ENCODE results near the gene AKAP13. TPM values are rescaled to one million over a fixed set of nuclear protein-coding genes. Genes with fewer than 3 reads are reported as not detected.

Gene AKAP13, protein sequence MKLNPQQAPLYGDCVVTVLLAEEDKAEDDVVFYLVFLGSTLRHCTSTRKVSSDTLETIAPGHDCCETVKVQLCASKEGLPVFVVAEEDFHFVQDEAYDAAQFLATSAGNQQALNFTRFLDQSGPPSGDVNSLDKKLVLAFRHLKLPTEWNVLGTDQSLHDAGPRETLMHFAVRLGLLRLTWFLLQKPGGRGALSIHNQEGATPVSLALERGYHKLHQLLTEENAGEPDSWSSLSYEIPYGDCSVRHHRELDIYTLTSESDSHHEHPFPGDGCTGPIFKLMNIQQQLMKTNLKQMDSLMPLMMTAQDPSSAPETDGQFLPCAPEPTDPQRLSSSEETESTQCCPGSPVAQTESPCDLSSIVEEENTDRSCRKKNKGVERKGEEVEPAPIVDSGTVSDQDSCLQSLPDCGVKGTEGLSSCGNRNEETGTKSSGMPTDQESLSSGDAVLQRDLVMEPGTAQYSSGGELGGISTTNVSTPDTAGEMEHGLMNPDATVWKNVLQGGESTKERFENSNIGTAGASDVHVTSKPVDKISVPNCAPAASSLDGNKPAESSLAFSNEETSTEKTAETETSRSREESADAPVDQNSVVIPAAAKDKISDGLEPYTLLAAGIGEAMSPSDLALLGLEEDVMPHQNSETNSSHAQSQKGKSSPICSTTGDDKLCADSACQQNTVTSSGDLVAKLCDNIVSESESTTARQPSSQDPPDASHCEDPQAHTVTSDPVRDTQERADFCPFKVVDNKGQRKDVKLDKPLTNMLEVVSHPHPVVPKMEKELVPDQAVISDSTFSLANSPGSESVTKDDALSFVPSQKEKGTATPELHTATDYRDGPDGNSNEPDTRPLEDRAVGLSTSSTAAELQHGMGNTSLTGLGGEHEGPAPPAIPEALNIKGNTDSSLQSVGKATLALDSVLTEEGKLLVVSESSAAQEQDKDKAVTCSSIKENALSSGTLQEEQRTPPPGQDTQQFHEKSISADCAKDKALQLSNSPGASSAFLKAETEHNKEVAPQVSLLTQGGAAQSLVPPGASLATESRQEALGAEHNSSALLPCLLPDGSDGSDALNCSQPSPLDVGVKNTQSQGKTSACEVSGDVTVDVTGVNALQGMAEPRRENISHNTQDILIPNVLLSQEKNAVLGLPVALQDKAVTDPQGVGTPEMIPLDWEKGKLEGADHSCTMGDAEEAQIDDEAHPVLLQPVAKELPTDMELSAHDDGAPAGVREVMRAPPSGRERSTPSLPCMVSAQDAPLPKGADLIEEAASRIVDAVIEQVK (N-terminal part only)
- 6.7 and 8.4 TPM in 2 replicates for polyA plus RNA-seq (2012; rRNA removed)
- polyA plus RNA-seq (2012; cell fraction: cytosol; rRNA removed), result 4.2 and 4.7 TPM in 2 replicates
- 33.8 and 50.9 TPM in 2 replicates for polyA plus RNA-seq (2012; cell fraction: nucleus; rRNA removed)

DNA sequence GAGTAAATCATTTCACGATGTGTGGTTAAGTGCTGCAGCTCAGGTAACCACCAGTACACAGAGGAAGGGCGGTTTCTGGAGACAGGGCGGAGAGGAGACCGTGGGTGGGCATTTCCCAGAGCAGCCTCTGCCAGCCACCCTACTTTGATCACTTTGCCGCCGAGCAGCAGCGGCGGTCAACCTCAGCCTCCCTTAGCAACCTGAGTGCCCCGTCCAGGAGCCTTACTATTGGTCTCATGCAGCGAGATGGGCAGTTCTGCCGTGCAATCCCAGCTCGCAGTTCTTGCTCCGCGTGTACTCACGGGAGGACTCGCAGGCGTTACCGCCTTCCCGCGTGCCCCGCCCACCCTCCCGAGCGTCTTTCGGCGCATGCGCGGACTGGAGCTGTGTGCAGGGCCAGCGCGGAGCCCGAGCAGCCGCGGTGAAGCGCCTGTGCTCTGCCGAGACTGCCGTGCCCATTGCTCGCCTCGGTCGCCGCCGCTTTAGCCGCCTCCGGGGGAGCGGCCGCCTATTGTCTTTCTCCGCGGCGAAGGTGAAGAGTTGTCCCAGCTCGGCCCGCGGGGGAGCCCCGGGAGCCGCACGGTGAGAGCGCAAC, at the start of gene AKAP13:
TSS of gene AKAP13 (plus strand) at position 387 of the 595 bp plus-strand sequence. CDS start 105,118 bp downstream, outside the sequence.
- 2% methylated on average over 24 of the region's 54 CpGs for WGBS (ENCODE audit: low lambda C conversion rate)
- H3K27me3 ChIP-seq (ENCODE audit: insufficient read depth), result no peaks in the 10 kb centered on the region
- H3K9me3 ChIP-seq, result no peaks in the 10 kb centered on the region
- peak within 1 kb of the TSS; percentile 79 to 81 for H3K4me3 ChIP-seq (ENCODE audit: low read depth in 2 of 2, low read length in 1 of 2)
- ChIA-PET CTCF (interaction anchor here (0.9 kb wide), 1 partner anchor 90 kb away, joined by 3 read pairs; no protein-coding TSS in a partner anchor), POLR2A (interaction anchor here (0.7 kb wide), 1 partner anchor 25 kb away, joined by 3 read pairs; no protein-coding TSS in a partner anchor)
- peak within 1 kb of the TSS; percentile 71 for H3K4me2 ChIP-seq
- peaks cover 4% of the 10 kb centered on the region for H3F3A ChIP-seq (replicated peaks; ENCODE audit: insufficient read depth)
- peak within 1 kb of the TSS; percentile 94 for H2AFZ ChIP-seq (ENCODE audit: low read depth)
- H4K20me1 ChIP-seq (ENCODE audit: insufficient read depth), result peaks cover 36% of the 10 kb centered on the region
- H3K9me2 ChIP-seq, result no peaks in the 10 kb centered on the region
- peaks cover 44% of the 10 kb centered on the region for H3K79me2 ChIP-seq (ENCODE audit: insufficient read depth)
- peak within 1 kb of the TSS; percentile 78 for H3K9ac ChIP-seq
- peak; percentile 95 for DNase-seq
- TF ChIP-seq ELF1 (IDR thresholded peaks at IDR 0.05), result no peak
- TF ChIP-seq RAD21 (IDR thresholded peaks at IDR 0.05; ENCODE audit: low read length), result no peak
- peak; percentile 76 for TF ChIP-seq IRF3 (IDR thresholded peaks at IDR 0.05; ENCODE audit: low read depth, low read length)
- no peak for TF ChIP-seq NRF1 (IDR thresholded peaks at IDR 0.05; ENCODE audit: low read depth, low read length)
- no peak for TF ChIP-seq FOXM1 (IDR thresholded peaks at IDR 0.05; ENCODE audit: low read depth)
- no peak for TF ChIP-seq MAX (IDR thresholded peaks at IDR 0.05; ENCODE audit: low read depth)
- TF ChIP-seq SMC3 (IDR thresholded peaks at IDR 0.05; ENCODE audit: low read depth, low read length), result 0 out of 2 replicates have a peak, but pooled peaks have one; percentile 10
- no peak for TF ChIP-seq GATA2 (CRISPR knock-in tag; IDR thresholded peaks at IDR 0.05)
- TF ChIP-seq, protein P1, sequence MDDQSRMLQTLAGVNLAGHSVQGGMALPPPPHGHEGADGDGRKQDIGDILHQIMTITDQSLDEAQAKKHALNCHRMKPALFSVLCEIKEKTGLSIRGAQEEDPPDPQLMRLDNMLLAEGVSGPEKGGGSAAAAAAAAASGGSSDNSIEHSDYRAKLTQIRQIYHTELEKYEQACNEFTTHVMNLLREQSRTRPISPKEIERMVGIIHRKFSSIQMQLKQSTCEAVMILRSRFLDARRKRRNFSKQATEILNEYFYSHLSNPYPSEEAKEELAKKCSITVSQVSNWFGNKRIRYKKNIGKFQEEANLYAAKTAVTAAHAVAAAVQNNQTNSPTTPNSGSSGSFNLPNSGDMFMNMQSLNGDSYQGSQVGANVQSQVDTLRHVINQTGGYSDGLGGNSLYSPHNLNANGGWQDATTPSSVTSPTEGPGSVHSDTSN (IDR thresholded peaks at IDR 0.05), result peak; percentile 98
- TF ChIP-seq MXI1 (IDR thresholded peaks at IDR 0.05; ENCODE audit: low read depth, low read length), result peak; percentile 80
- TF ChIP-seq YY1 (IDR thresholded peaks at IDR 0.05; ENCODE audit: low read depth), result no peak
- TF ChIP-seq EP300 (IDR thresholded peaks at IDR 0.05; ENCODE audit: borderline replicate concordance in 1 of 2, low read depth in 1 of 2, low read length in 1 of 2), result peak in 1 of 2 experiments; percentile 33; a peak in 1 of 4 replicates
- peak; percentile 70; the same call in 1 of the 2 replicates for TF ChIP-seq TAF1 (IDR thresholded peaks at IDR 0.05; ENCODE audit: borderline replicate concordance, low read depth, low read length)
- TF ChIP-seq TEAD4 (IDR thresholded peaks at IDR 0.05; ENCODE audit: borderline replicate concordance, insufficient read depth), result no peak
- no peak for TF ChIP-seq TCF12 (IDR thresholded peaks at IDR 0.05)
- peak; percentile 70; the same call in 1 of the 2 replicates for TF ChIP-seq POLR2AphosphoS5 (IDR thresholded peaks at IDR 0.05; ENCODE audit: low read depth, low read length)
- TF ChIP-seq RFX5 (IDR thresholded peaks at IDR 0.05; ENCODE audit: low read length), result peak; percentile 98
- peak; percentile 64 for TF ChIP-seq CHD2 (IDR thresholded peaks at IDR 0.05; ENCODE audit: low read length, partially characterized antibody)
- peaks cover 6 to 12% of the 10 kb centered on the region in 2 experiments; a peak in 3 of 4 replicates for H3K4me1 ChIP-seq (ENCODE audit: control insufficient read depth in 1 of 2, insufficient read depth in 2 of 2, low read depth in 1 of 2, low read length in 1 of 2)
- H3K36me3 ChIP-seq (replicated peaks in 1 of 2; ENCODE audit: control insufficient read depth in 1 of 2, insufficient read depth in 2 of 2, low read length in 1 of 2), result no peaks in the 10 kb centered on the region
- peak within 1 kb of the TSS; percentile 87 to 92 for H3K27ac ChIP-seq (ENCODE audit: low read depth in 2 of 2, low read length in 1 of 2)

Data from SK-N-SH (cell line).